ENCODE measurements around the gene PTK6.

DNA sequence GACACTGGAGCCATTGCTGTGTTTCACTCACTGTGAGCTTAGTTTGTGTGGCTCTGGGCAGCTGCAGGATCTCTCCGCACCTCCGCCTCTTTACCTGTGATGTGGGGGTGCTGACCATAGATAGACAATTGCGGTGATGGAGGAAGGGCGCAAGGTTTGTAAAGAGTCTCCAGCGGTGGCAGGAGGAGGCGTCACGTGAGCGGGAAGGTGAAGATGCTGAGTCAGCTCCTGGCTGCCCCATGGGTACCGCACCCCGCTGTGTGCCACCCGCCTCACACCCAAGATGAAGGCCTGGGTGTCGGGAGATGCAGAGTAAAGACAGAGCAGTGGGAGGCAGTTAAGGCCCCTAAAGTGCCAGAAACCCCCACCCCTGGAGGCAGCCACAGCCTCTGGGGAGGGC, 55.7 kb downstream of the PTK6 start:
- TF ChIP-seq EP300 (IDR thresholded peaks at IDR 0.05) (no peak), POLR2AphosphoS5 (IDR thresholded peaks at IDR 0.05) (no peak), POLR2A (IDR thresholded peaks at IDR 0.05) (no peak)
- TF ChIP-seq, protein P1, sequence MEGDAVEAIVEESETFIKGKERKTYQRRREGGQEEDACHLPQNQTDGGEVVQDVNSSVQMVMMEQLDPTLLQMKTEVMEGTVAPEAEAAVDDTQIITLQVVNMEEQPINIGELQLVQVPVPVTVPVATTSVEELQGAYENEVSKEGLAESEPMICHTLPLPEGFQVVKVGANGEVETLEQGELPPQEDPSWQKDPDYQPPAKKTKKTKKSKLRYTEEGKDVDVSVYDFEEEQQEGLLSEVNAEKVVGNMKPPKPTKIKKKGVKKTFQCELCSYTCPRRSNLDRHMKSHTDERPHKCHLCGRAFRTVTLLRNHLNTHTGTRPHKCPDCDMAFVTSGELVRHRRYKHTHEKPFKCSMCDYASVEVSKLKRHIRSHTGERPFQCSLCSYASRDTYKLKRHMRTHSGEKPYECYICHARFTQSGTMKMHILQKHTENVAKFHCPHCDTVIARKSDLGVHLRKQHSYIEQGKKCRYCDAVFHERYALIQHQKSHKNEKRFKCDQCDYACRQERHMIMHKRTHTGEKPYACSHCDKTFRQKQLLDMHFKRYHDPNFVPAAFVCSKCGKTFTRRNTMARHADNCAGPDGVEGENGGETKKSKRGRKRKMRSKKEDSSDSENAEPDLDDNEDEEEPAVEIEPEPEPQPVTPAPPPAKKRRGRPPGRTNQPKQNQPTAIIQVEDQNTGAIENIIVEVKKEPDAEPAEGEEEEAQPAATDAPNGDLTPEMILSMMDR (IDR thresholded peaks at IDR 0.05) = no peak

All from sigmoid colon (tissue), 4 donors.